ENCODE measurements around the gene SLU7. TPM values are rescaled to one million over a fixed set of nuclear protein-coding genes. Genes with fewer than 3 reads are reported as not detected.

The SLU7 gene
- total and polyA plus RNA-seq, 2 donors (not counting 1 experiment from before 2014, with no cell fraction given) = 47.1 to 79.4 TPM

DNA sequence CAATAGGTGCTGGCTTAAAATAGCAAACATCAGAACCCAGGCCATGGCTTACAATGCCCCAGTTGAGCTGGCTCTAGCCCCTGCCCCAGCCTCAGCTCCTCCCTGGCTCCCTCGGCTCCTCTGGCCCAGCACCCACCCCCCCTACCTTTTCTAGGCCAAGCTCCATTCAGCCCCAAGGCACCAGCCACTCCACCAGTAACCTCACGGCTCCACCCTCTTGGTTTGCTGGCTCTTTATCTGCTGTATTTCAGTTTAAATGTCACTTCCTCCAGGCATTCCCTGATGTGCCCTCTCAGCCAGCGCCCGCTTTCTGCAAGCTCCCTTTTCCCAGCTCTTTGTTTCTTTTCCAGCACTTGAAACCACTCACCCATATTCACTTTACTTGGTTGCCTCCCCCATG, 59.1 kb downstream of the SLU7 start:
- H3K4me1 ChIP-seq (ENCODE audit: control insufficient read depth, extremely low read depth, insufficient read depth, low read length) = peaks cover 5% of the 10 kb centered on the region
- no peaks in the 10 kb centered on the region for H4K20me1 ChIP-seq (ENCODE audit: control insufficient read depth, extremely low read depth, insufficient read depth, low read length)
- no peaks in the 10 kb centered on the region for H3K9me3 ChIP-seq (ENCODE audit: control insufficient read depth, insufficient read depth, low read depth, low read length)
- H3K27ac ChIP-seq (ENCODE audit: insufficient read depth, low read length) = no peak overlapping the region
- no peak for TF ChIP-seq EZH2 (IDR thresholded peaks at IDR 0.05; ENCODE audit: low read length, missing control alignments)
- TF ChIP-seq, protein P1, sequence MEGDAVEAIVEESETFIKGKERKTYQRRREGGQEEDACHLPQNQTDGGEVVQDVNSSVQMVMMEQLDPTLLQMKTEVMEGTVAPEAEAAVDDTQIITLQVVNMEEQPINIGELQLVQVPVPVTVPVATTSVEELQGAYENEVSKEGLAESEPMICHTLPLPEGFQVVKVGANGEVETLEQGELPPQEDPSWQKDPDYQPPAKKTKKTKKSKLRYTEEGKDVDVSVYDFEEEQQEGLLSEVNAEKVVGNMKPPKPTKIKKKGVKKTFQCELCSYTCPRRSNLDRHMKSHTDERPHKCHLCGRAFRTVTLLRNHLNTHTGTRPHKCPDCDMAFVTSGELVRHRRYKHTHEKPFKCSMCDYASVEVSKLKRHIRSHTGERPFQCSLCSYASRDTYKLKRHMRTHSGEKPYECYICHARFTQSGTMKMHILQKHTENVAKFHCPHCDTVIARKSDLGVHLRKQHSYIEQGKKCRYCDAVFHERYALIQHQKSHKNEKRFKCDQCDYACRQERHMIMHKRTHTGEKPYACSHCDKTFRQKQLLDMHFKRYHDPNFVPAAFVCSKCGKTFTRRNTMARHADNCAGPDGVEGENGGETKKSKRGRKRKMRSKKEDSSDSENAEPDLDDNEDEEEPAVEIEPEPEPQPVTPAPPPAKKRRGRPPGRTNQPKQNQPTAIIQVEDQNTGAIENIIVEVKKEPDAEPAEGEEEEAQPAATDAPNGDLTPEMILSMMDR (conservative IDR thresholded peaks at IDR 0.05 in 1 of 2, IDR thresholded peaks at IDR 0.05 in 1 of 2; ENCODE audit: low read depth in 1 of 2, low read length in 2 of 2) = no peak
- no peaks in the 10 kb centered on the region for H3K79me2 ChIP-seq (ENCODE audit: control insufficient read depth, insufficient read depth, low read length)
- no peak for DNase-seq (ENCODE audit: low read depth in 2 of 2)
- no peak overlapping the region for H3K4me2 ChIP-seq (ENCODE audit: extremely low read depth, insufficient read depth, low read length)
- H3K4me3 ChIP-seq (replicated peaks in 1 of 4; ENCODE audit: control extremely low read depth in 1 of 4, insufficient read depth in 1 of 4, low read depth in 3 of 4, low read length in 4 of 4) = no peak overlapping the region
- no peaks in the 10 kb centered on the region for H3K36me3 ChIP-seq (ENCODE audit: control insufficient read depth, insufficient read depth, low read length)
- H3K27me3 ChIP-seq (ENCODE audit: control insufficient read depth, insufficient read depth, low read length) = no peaks in the 10 kb centered on the region
- no peak overlapping the region for H3K9ac ChIP-seq (ENCODE audit: insufficient read depth, low read length)
- no peak overlapping the region for H2AFZ ChIP-seq (ENCODE audit: low read length)

- H4K20me1 ChIP-seq (ENCODE audit: control insufficient read depth, extremely low read depth, insufficient read depth, low read length) = no peaks in the 10 kb centered on the region
- no peak overlapping the region for H2AFZ ChIP-seq (ENCODE audit: low read length)
- H3K4me1 ChIP-seq (ENCODE audit: control insufficient read depth, extremely low read depth, insufficient read depth, low read length) = peaks cover 5% of the 10 kb centered on the region
- no peak overlapping the region for H3K9ac ChIP-seq (ENCODE audit: insufficient read depth, low read length)
- TF ChIP-seq, protein P1 (conservative IDR thresholded peaks at IDR 0.05 in 1 of 2, IDR thresholded peaks at IDR 0.05 in 1 of 2; ENCODE audit: low read depth in 1 of 2, low read length in 2 of 2) = no peak
- no peak for TF ChIP-seq EZH2 (IDR thresholded peaks at IDR 0.05; ENCODE audit: low read length, missing control alignments)
- DNase-seq (ENCODE audit: low read depth in 2 of 2) = no peak
- no peak overlapping the region for H3K4me3 ChIP-seq (replicated peaks in 1 of 4; ENCODE audit: control extremely low read depth in 1 of 4, insufficient read depth in 1 of 4, low read depth in 3 of 4, low read length in 4 of 4)
- no peaks in the 10 kb centered on the region for H3K27me3 ChIP-seq (ENCODE audit: control insufficient read depth, insufficient read depth, low read length)
- H3K27ac ChIP-seq (ENCODE audit: insufficient read depth, low read length) = no peak overlapping the region
- H3K79me2 ChIP-seq (ENCODE audit: control insufficient read depth, insufficient read depth, low read length) = no peaks in the 10 kb centered on the region
- H3K4me2 ChIP-seq (ENCODE audit: extremely low read depth, insufficient read depth, low read length) = no peak overlapping the region
- no peaks in the 10 kb centered on the region for H3K36me3 ChIP-seq (ENCODE audit: control insufficient read depth, insufficient read depth, low read length)
- no peaks in the 10 kb centered on the region for H3K9me3 ChIP-seq (ENCODE audit: control insufficient read depth, insufficient read depth, low read depth, low read length)
Measured at GRCh38 chr5:160359242-160359641, 59.6 kb downstream of the SLU7 start.

DNA sequence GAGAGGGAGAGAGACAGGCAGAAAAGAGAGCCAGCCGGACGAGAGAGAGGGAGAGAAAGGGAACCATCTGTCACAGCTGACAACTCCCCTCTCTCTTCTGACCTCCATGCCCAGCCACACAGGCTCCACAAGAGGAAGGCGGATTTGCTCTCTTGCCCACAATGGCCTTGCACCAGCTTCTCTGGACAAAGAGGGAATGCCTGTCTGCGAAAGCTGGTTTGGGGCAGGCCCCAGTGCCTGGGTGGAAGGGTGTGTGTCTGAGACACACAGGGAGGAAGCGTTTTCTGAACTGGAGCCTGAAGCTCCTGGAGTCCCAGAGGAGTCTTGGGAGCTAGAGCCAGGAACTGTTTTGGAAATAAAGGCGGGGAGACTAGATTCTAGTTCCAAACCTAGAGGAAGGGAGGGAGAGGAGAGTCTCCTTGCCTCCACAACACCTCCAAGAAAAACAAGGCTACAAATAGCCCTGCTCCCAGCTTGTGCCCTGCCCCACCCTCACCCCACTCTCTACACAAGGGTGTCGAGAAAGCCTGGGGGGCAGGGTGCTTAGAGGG, 60.9 kb downstream of the SLU7 start:
- Histone ChIP-seq H3K4me3 (replicated peaks in 1 of 4; ENCODE audit: control extremely low read depth in 1 of 4, insufficient read depth in 1 of 4, low read depth in 3 of 4, low read length in 4 of 4) (no peak overlapping the region), H4K20me1 (ENCODE audit: control insufficient read depth, extremely low read depth, insufficient read depth, low read length) (no peaks in the 10 kb centered on the region), H3K27me3 (ENCODE audit: control insufficient read depth, insufficient read depth, low read length) (no peaks in the 10 kb centered on the region), H2AFZ (ENCODE audit: low read length) (peak overlapping the region; percentile 91), H3K79me2 (ENCODE audit: control insufficient read depth, insufficient read depth, low read length) (no peaks in the 10 kb centered on the region), H3K27ac (ENCODE audit: insufficient read depth, low read length) (no peak overlapping the region), H3K9me3 (ENCODE audit: control insufficient read depth, insufficient read depth, low read depth, low read length) (no peaks in the 10 kb centered on the region), H3K9ac (ENCODE audit: insufficient read depth, low read length) (no peak overlapping the region), H3K4me2 (ENCODE audit: extremely low read depth, insufficient read depth, low read length) (peak overlapping the region; percentile 62), H3K36me3 (ENCODE audit: control insufficient read depth, insufficient read depth, low read length) (no peaks in the 10 kb centered on the region), H3K4me1 (ENCODE audit: control insufficient read depth, extremely low read depth, insufficient read depth, low read length) (peaks cover 5% of the 10 kb centered on the region)
- DNase-seq (ENCODE audit: low read depth in 2 of 2) = no peak
- no peak for TF ChIP-seq EZH2 (IDR thresholded peaks at IDR 0.05; ENCODE audit: low read length, missing control alignments)
- TF ChIP-seq, protein P1 (conservative IDR thresholded peaks at IDR 0.05 in 1 of 2, IDR thresholded peaks at IDR 0.05 in 1 of 2; ENCODE audit: low read depth in 1 of 2, low read length in 2 of 2) = no peak
